Measurements from ENCODE around the gene GATA5.

The GATA5 gene

DNA sequence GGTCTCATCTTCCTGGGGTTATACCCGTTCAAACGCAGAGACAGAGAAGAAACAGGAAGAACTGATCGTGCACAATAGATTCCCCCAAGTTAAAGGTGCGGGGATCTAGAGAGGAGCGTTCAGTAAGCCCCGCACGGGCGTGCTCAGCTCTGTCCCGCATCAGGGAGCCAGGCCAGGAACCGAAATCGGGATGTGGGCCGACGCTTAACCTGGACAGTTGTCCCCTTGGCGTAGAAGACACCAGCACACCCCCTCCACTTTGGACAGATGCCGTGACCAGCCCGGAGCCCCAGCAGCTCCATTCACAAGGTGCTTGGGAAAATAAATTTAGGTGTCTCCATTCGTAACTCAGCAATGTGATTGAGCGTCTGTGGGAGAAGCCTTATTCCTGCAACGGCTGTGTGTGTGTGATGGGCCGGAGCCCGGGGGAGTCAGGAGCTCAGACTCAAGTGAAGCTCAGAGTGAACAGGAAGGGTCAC is 24.0 kb upstream of the GATA5 start:
- ChIA-PET POLR2A (no interaction called here), CTCF (interaction anchor here (0.6 to 2.2 kb wide), 36 partner anchors 8 to 483 kb away, joined by 3 to 31 read pairs (median 4); no protein-coding TSS in a partner anchor)
- Histone ChIP-seq H3K4me3 (ENCODE audit: low read depth, low read length) (no peak overlapping the region), H3K4me1 (ENCODE audit: control insufficient read depth, insufficient read depth, low read length) (no peaks in the 10 kb centered on the region), H3K36me3 (ENCODE audit: control insufficient read depth in 2 of 2, insufficient read depth in 1 of 2, low read length in 2 of 2) (no peaks in the 10 kb centered on the region), H3K27ac (ENCODE audit: extremely low read depth, low read depth, low read length) (no peak overlapping the region), H3K9me3 (ENCODE audit: control insufficient read depth, insufficient read depth, low read depth, low read length) (no peaks in the 10 kb centered on the region)
- TF ChIP-seq HOXD13 (CRISPR knock-in tag; IDR thresholded peaks at IDR 0.05; ENCODE audit: borderline replicate concordance) (no peak), ZBTB17 (tag by site-specific recombination; IDR thresholded peaks at IDR 0.05) (peak; percentile 49; the same call in 1 of the 2 replicates)

DNA sequence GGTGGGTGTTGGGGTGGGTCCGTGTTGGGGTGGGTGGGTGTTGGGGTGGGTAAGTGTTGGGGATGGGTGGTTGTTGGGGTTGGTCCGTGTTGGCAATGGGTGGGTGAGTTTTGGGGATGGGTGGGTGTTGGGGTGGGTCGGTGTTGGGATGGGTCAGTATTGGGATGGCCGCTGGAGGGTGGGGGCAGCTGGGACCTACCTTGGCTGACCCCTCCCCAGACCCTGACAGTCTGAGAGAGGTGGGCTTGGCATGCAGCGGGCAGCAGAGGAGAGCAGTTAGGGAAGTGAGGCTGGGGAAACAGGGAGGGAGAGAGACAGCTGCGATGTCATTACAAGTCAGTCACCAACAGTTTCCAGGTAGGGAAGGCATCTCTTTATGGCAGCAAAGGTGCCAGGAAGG is 23.1 kb upstream of the GATA5 start:
- Histone ChIP-seq H3K36me3 (ENCODE audit: control insufficient read depth in 2 of 2, insufficient read depth in 1 of 2, low read length in 2 of 2) (no peaks in the 10 kb centered on the region), H3K9me3 (ENCODE audit: control insufficient read depth, insufficient read depth, low read depth, low read length) (no peaks in the 10 kb centered on the region), H3K4me3 (ENCODE audit: low read depth, low read length) (no peak overlapping the region), H3K27ac (ENCODE audit: extremely low read depth, low read depth, low read length) (no peak overlapping the region), H3K4me1 (ENCODE audit: control insufficient read depth, insufficient read depth, low read length) (no peaks in the 10 kb centered on the region)
- ChIA-PET POLR2A (no interaction called here), CTCF (interaction anchor here (0.6 to 2.2 kb wide), 9 partner anchors 12 to 293 kb away, joined by 3 to 31 read pairs (median 6); no protein-coding TSS in a partner anchor)
- no peak for TF ChIP-seq HOXC10 (CRISPR knock-in tag; IDR thresholded peaks at IDR 0.05)
- TF ChIP-seq ZNF2 (tag by site-specific recombination; IDR thresholded peaks at IDR 0.05): no peak
- TF ChIP-seq, protein P1, sequence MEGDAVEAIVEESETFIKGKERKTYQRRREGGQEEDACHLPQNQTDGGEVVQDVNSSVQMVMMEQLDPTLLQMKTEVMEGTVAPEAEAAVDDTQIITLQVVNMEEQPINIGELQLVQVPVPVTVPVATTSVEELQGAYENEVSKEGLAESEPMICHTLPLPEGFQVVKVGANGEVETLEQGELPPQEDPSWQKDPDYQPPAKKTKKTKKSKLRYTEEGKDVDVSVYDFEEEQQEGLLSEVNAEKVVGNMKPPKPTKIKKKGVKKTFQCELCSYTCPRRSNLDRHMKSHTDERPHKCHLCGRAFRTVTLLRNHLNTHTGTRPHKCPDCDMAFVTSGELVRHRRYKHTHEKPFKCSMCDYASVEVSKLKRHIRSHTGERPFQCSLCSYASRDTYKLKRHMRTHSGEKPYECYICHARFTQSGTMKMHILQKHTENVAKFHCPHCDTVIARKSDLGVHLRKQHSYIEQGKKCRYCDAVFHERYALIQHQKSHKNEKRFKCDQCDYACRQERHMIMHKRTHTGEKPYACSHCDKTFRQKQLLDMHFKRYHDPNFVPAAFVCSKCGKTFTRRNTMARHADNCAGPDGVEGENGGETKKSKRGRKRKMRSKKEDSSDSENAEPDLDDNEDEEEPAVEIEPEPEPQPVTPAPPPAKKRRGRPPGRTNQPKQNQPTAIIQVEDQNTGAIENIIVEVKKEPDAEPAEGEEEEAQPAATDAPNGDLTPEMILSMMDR (tag by site-specific recombination; IDR thresholded peaks at IDR 0.05): no peak
- no peak for TF ChIP-seq BCL11B (tag by site-specific recombination; IDR thresholded peaks at IDR 0.05; ENCODE audit: low read depth)
- TF ChIP-seq ZNF394 (tag by site-specific recombination; IDR thresholded peaks at IDR 0.05; ENCODE audit: borderline replicate concordance): no peak
- TF ChIP-seq KLF1 (tag by site-specific recombination; IDR thresholded peaks at IDR 0.05): peak; percentile 50; the same call in 1 of the 2 replicates
- TF ChIP-seq, protein P2, sequence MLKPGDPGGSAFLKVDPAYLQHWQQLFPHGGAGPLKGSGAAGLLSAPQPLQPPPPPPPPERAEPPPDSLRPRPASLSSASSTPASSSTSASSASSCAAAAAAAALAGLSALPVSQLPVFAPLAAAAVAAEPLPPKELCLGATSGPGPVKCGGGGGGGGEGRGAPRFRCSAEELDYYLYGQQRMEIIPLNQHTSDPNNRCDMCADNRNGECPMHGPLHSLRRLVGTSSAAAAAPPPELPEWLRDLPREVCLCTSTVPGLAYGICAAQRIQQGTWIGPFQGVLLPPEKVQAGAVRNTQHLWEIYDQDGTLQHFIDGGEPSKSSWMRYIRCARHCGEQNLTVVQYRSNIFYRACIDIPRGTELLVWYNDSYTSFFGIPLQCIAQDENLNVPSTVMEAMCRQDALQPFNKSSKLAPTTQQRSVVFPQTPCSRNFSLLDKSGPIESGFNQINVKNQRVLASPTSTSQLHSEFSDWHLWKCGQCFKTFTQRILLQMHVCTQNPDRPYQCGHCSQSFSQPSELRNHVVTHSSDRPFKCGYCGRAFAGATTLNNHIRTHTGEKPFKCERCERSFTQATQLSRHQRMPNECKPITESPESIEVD (tag by site-specific recombination; IDR thresholded peaks at IDR 0.05): no peak
- TF ChIP-seq, protein P3, sequence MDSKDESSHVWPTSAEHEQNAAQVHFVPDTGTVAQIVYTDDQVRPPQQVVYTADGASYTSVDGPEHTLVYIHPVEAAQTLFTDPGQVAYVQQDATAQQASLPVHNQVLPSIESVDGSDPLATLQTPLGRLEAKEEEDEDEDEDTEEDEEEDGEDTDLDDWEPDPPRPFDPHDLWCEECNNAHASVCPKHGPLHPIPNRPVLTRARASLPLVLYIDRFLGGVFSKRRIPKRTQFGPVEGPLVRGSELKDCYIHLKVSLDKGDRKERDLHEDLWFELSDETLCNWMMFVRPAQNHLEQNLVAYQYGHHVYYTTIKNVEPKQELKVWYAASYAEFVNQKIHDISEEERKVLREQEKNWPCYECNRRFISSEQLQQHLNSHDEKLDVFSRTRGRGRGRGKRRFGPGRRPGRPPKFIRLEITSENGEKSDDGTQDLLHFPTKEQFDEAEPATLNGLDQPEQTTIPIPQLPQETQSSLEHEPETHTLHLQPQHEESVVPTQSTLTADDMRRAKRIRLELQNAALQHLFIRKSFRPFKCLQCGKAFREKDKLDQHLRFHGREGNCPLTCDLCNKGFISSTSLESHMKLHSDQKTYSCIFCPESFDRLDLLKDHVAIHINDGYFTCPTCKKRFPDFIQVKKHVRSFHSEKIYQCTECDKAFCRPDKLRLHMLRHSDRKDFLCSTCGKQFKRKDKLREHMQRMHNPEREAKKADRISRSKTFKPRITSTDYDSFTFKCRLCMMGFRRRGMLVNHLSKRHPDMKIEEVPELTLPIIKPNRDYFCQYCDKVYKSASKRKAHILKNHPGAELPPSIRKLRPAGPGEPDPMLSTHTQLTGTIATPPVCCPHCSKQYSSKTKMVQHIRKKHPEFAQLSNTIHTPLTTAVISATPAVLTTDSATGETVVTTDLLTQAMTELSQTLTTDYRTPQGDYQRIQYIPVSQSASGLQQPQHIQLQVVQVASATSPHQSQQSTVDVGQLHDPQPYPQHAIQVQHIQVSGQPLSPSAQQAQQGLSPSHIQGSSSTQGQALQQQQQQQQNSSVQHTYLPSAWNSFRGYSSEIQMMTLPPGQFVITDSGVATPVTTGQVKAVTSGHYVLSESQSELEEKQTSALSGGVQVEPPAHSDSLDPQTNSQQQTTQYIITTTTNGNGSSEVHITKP (tag by site-specific recombination; IDR thresholded peaks at IDR 0.05): no peak
- no peak for TF ChIP-seq ZNF626 (tag by site-specific recombination; IDR thresholded peaks at IDR 0.05)
- no peak for TF ChIP-seq SETDB1 (IDR thresholded peaks at IDR 0.05; ENCODE audit: insufficient read length, low read length)
- TF ChIP-seq, protein P4, sequence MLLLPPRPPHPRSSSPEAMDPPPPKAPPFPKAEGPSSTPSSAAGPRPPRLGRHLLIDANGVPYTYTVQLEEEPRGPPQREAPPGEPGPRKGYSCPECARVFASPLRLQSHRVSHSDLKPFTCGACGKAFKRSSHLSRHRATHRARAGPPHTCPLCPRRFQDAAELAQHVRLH (tag by site-specific recombination; IDR thresholded peaks at IDR 0.05): no peak
- no peak for TF ChIP-seq ZBTB17 (tag by site-specific recombination; IDR thresholded peaks at IDR 0.05)
- no peak for TF ChIP-seq ZNF658 (tag by site-specific recombination; IDR thresholded peaks at IDR 0.05)
- TF ChIP-seq ZNF776 (tag by site-specific recombination; IDR thresholded peaks at IDR 0.05; ENCODE audit: borderline replicate concordance): no peak
- TF ChIP-seq, protein P5, sequence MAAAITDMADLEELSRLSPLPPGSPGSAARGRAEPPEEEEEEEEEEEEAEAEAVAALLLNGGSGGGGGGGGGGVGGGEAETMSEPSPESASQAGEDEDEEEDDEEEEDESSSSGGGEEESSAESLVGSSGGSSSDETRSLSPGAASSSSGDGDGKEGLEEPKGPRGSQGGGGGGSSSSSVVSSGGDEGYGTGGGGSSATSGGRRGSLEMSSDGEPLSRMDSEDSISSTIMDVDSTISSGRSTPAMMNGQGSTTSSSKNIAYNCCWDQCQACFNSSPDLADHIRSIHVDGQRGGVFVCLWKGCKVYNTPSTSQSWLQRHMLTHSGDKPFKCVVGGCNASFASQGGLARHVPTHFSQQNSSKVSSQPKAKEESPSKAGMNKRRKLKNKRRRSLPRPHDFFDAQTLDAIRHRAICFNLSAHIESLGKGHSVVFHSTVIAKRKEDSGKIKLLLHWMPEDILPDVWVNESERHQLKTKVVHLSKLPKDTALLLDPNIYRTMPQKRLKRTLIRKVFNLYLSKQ (tag by site-specific recombination; IDR thresholded peaks at IDR 0.05; ENCODE audit: borderline replicate concordance): no peak
- peak; percentile 59 for TF ChIP-seq KLF8 (tag by site-specific recombination; IDR thresholded peaks at IDR 0.05)
- 0 out of 2 replicates have a peak, but pooled peaks have one; percentile 36 for TF ChIP-seq ZBTB7A (tag by site-specific recombination; IDR thresholded peaks at IDR 0.05; ENCODE audit: low read depth)
- TF ChIP-seq ZNF223 (tag by site-specific recombination; IDR thresholded peaks at IDR 0.05): no peak
- no peak for TF ChIP-seq ZFP37 (tag by site-specific recombination; IDR thresholded peaks at IDR 0.05)
- TF ChIP-seq, protein P6, sequence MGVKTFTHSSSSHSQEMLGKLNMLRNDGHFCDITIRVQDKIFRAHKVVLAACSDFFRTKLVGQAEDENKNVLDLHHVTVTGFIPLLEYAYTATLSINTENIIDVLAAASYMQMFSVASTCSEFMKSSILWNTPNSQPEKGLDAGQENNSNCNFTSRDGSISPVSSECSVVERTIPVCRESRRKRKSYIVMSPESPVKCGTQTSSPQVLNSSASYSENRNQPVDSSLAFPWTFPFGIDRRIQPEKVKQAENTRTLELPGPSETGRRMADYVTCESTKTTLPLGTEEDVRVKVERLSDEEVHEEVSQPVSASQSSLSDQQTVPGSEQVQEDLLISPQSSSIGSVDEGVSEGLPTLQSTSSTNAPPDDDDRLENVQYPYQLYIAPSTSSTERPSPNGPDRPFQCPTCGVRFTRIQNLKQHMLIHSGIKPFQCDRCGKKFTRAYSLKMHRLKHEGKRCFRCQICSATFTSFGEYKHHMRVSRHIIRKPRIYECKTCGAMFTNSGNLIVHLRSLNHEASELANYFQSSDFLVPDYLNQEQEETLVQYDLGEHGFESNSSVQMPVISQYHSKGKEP (tag by site-specific recombination; IDR thresholded peaks at IDR 0.05): no peak

All from HEK293 (cell line).